ENCODE measurements around the gene UBB.
A peak's percentile ranks its signal among the peaks of the same experiment; 100 is the strongest.

UBB gene

GRCh38 chr17:16380640-16381495 is at the start of gene UBB:
UBB (plus strand) TSS chr17:16381091; CDS start chr17:16381908, 817 bp downstream.
- peak within 1 kb of the TSS; percentile 98 for H3K4me3 ChIP-seq (ENCODE audit: low read length)
- TF ChIP-seq, protein P1, sequence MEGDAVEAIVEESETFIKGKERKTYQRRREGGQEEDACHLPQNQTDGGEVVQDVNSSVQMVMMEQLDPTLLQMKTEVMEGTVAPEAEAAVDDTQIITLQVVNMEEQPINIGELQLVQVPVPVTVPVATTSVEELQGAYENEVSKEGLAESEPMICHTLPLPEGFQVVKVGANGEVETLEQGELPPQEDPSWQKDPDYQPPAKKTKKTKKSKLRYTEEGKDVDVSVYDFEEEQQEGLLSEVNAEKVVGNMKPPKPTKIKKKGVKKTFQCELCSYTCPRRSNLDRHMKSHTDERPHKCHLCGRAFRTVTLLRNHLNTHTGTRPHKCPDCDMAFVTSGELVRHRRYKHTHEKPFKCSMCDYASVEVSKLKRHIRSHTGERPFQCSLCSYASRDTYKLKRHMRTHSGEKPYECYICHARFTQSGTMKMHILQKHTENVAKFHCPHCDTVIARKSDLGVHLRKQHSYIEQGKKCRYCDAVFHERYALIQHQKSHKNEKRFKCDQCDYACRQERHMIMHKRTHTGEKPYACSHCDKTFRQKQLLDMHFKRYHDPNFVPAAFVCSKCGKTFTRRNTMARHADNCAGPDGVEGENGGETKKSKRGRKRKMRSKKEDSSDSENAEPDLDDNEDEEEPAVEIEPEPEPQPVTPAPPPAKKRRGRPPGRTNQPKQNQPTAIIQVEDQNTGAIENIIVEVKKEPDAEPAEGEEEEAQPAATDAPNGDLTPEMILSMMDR (conservative IDR thresholded peaks at IDR 0.05; ENCODE audit: low read depth, low read length), result peak; percentile 24
- DNase-seq (ENCODE audit: low read depth), result peak; percentile 96

GRCh38 chr17:16338391-16338790 is 42.5 kb upstream of the UBB start:
- H3K4me3 ChIP-seq (ENCODE audit: low read length), result no peak overlapping the region
- no peak for DNase-seq (ENCODE audit: low read depth)
- TF ChIP-seq, protein P1 (conservative IDR thresholded peaks at IDR 0.05; ENCODE audit: low read depth, low read length), result no peak

DNA sequence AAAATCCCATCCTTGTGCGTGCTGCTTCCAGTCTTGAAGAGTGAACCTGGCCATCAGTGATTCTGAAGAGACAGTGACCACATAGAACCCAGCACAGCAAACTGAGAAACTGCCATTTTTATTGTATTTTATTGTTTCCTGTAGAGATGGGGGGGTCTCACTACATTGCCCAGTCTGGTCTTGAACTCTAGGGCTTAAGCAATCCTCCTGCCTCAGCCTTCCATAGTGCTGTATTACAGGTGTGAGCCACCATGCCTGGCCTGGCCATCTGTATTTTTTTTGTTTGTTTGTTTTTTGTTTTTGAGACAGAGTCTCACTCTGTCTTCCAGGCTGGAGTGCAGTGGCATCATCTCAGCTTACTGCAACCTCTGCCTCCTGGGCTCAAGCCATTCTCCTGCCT is 41.5 kb upstream of the UBB start:
- TF ChIP-seq, protein P1 (conservative IDR thresholded peaks at IDR 0.05; ENCODE audit: low read depth, low read length), result no peak
- DNase-seq (ENCODE audit: low read depth), result no peak

GRCh38 chr17:16339959-16340358 is 40.9 kb upstream of the UBB start:
- TF ChIP-seq, protein P1 (conservative IDR thresholded peaks at IDR 0.05; ENCODE audit: low read depth, low read length), result no peak
- DNase-seq (ENCODE audit: low read depth), result no peak
- no peak overlapping the region for H3K4me3 ChIP-seq (ENCODE audit: low read length)

More for the DNA sequence above, 41.5 kb upstream of the UBB start:
- no peak overlapping the region for H3K4me3 ChIP-seq (ENCODE audit: low read length)

DNA sequence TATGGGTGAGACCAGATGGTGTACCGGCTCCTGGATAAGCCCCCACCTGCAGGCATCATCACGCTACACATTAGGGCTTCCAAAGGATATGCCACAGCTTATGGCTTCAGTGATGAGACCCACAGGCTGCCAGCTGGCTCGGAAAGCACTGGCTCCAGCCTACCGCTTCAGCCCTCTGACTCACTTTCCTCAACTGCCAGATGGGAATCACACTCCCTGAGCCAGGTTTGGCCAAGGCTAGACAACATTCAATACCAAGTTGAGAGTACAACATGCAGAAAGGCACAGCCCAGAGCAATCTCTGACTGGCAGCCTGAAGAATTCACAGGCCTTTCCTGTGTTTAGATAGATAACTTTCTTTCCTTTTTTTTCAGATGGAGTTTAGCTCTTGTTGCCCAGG is 37.9 kb upstream of the UBB start:
- no peak for DNase-seq (ENCODE audit: low read depth)
- TF ChIP-seq, protein P1 (conservative IDR thresholded peaks at IDR 0.05; ENCODE audit: low read depth, low read length), result no peak

DNA sequence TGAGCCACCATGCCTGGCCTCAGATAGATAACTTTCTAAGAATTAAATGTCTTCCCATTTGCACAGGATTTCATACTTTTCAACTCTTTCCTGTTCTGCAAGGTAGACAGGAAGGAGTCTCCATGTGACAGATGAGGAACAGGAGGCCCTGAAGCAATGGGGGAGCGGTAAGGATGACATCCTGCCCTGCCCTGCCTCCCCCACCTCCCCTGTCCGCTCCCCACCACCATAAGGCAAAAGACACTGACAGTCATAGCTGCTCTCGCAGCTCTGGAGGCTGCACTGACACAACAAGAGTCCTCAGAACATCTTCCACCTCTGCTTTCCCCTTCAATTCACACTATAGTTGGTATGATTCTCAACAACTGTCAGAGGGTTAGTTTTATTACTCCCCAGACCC is 37.3 kb upstream of the UBB start:
- TF ChIP-seq, protein P1 (conservative IDR thresholded peaks at IDR 0.05; ENCODE audit: low read depth, low read length), result no peak
- no peak for DNase-seq (ENCODE audit: low read depth)
- H3K4me3 ChIP-seq (ENCODE audit: low read length), result no peak overlapping the region

More for the DNA sequence above, 37.9 kb upstream of the UBB start:
- H3K4me3 ChIP-seq (ENCODE audit: low read length), result no peak overlapping the region

DNA sequence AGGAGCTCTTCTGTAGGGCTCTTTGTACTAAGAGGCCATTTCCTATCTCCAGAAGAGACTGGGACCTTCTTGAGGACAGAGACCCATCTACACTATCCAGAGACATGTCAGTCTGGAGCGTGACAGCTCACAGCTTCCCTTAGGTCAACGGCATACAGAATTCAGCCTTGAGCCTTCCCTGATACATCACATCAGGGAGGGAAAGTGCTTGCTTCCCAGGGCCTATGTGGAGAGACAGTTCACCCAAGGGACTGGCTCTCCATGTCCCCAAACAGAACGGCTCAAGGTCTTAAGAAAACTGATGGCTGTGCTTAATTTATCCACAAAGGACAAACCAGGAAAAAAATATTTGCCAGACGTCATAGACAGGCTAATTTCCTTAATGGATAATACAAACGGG is 35.3 kb upstream of the UBB start:
- H3K4me3 ChIP-seq (ENCODE audit: low read length), result no peak overlapping the region
- no peak for DNase-seq (ENCODE audit: low read depth)
- TF ChIP-seq, protein P1 (conservative IDR thresholded peaks at IDR 0.05; ENCODE audit: low read depth, low read length), result no peak
